ENCODE results near the gene GAMT.

The GAMT gene

GRCh38 chr19:1383017-1383311, 18.4 kb downstream of the GAMT start:
- DNase-seq: no peak
- H3K9ac ChIP-seq (ENCODE audit: low read length): no peak overlapping the region
- H4K20me1 ChIP-seq (ENCODE audit: insufficient read depth, low read length): no peaks in the 10 kb centered on the region
- H3K36me3 ChIP-seq (replicated peaks; ENCODE audit: insufficient read depth, low read length): no peaks in the 10 kb centered on the region
- peaks cover 20% of the 10 kb centered on the region for H3F3A ChIP-seq (ENCODE audit: insufficient read depth, low read length)
- H3K9me3 ChIP-seq (replicated peaks; ENCODE audit: insufficient read depth, low read length): no peaks in the 10 kb centered on the region
- H3K4me1 ChIP-seq (ENCODE audit: low read length): 0 out of 2 replicates have a peak, but pooled peaks cover 3% of the 10 kb centered on the region
- no peak overlapping the region for H2AFZ ChIP-seq (ENCODE audit: low read length)
- no peaks in the 10 kb centered on the region for H3K27me3 ChIP-seq (replicated peaks; ENCODE audit: insufficient read depth, low read length)
- H3K4me3 ChIP-seq (ENCODE audit: low read length): no peak overlapping the region
- H3K79me2 ChIP-seq (ENCODE audit: low read length): peaks cover 40% of the 10 kb centered on the region
- no peak for TF ChIP-seq EZH2 (optimal IDR thresholded peaks at IDR 0.05; ENCODE audit: low read depth, low read length)
- TF ChIP-seq EZH2phosphoT487 (IDR thresholded peaks at IDR 0.05; ENCODE audit: low read length): no peak
- TF ChIP-seq, protein P1, sequence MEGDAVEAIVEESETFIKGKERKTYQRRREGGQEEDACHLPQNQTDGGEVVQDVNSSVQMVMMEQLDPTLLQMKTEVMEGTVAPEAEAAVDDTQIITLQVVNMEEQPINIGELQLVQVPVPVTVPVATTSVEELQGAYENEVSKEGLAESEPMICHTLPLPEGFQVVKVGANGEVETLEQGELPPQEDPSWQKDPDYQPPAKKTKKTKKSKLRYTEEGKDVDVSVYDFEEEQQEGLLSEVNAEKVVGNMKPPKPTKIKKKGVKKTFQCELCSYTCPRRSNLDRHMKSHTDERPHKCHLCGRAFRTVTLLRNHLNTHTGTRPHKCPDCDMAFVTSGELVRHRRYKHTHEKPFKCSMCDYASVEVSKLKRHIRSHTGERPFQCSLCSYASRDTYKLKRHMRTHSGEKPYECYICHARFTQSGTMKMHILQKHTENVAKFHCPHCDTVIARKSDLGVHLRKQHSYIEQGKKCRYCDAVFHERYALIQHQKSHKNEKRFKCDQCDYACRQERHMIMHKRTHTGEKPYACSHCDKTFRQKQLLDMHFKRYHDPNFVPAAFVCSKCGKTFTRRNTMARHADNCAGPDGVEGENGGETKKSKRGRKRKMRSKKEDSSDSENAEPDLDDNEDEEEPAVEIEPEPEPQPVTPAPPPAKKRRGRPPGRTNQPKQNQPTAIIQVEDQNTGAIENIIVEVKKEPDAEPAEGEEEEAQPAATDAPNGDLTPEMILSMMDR (IDR thresholded peaks at IDR 0.05; ENCODE audit: low read length): no peak
- H3K9me2 ChIP-seq (replicated peaks; ENCODE audit: insufficient read depth, low read length): no peaks in the 10 kb centered on the region
- H3K4me2 ChIP-seq (ENCODE audit: low read depth, low read length): peak overlapping the region; percentile 28; the same call in 1 of the 2 replicates
- no peak overlapping the region for H3K27ac ChIP-seq (ENCODE audit: low read length)

DNA sequence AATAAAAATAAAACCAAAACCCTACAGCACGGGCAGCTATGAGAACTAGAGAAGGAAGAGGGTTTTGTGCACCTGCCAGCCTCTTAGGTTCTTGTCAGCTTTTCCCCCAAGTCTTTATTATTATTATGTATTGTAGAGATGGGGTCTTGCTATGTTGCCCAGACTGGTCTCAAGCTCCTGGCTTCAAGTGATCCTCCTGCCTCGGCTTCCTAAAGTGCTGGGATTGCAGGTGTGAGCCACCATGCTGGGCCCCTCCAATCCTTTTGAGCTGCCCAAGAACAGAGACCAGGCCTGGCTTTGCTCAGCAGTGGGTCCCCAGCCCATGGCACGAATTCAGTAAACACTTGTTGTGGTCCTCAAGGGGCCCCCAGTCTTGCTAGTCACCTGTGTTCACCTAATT, 19.1 kb downstream of the GAMT start:
- 0 out of 2 replicates have a peak, but pooled peaks cover 3% of the 10 kb centered on the region for H3K4me1 ChIP-seq (ENCODE audit: low read length)
- H3K9me3 ChIP-seq (replicated peaks; ENCODE audit: insufficient read depth, low read length): no peaks in the 10 kb centered on the region
- H3K4me3 ChIP-seq (ENCODE audit: low read length): no peak overlapping the region
- no peak for DNase-seq
- H3K79me2 ChIP-seq (ENCODE audit: low read length): peaks cover 35% of the 10 kb centered on the region
- no peaks in the 10 kb centered on the region for H3K27me3 ChIP-seq (replicated peaks; ENCODE audit: insufficient read depth, low read length)
- H3K9ac ChIP-seq (ENCODE audit: low read length): no peak overlapping the region
- H3K36me3 ChIP-seq (replicated peaks; ENCODE audit: insufficient read depth, low read length): no peaks in the 10 kb centered on the region
- no peak overlapping the region for H3K27ac ChIP-seq (ENCODE audit: low read length)
- peaks cover 20% of the 10 kb centered on the region for H3F3A ChIP-seq (ENCODE audit: insufficient read depth, low read length)
- H3K4me2 ChIP-seq (ENCODE audit: low read depth, low read length): no peak overlapping the region
- TF ChIP-seq EZH2 (optimal IDR thresholded peaks at IDR 0.05; ENCODE audit: low read depth, low read length): no peak
- no peak for TF ChIP-seq EZH2phosphoT487 (IDR thresholded peaks at IDR 0.05; ENCODE audit: low read length)
- TF ChIP-seq, protein P1 (IDR thresholded peaks at IDR 0.05; ENCODE audit: low read length): no peak
- H4K20me1 ChIP-seq (ENCODE audit: insufficient read depth, low read length): no peaks in the 10 kb centered on the region
- H2AFZ ChIP-seq (ENCODE audit: low read length): no peak overlapping the region
- H3K9me2 ChIP-seq (replicated peaks; ENCODE audit: insufficient read depth, low read length): no peaks in the 10 kb centered on the region

- Histone ChIP-seq H3K9me2 (replicated peaks; ENCODE audit: insufficient read depth, low read length) (no peaks in the 10 kb centered on the region), H3K9ac (ENCODE audit: low read length) (no peak overlapping the region), H3K27ac (ENCODE audit: low read length) (no peak overlapping the region), H3K9me3 (replicated peaks; ENCODE audit: insufficient read depth, low read length) (no peaks in the 10 kb centered on the region), H3K4me1 (ENCODE audit: low read length) (0 out of 2 replicates have a peak, but pooled peaks cover 3% of the 10 kb centered on the region), H3K4me2 (ENCODE audit: low read depth, low read length) (no peak overlapping the region), H3K4me3 (ENCODE audit: low read length) (no peak overlapping the region), H3K27me3 (replicated peaks; ENCODE audit: insufficient read depth, low read length) (no peaks in the 10 kb centered on the region), H3F3A (ENCODE audit: insufficient read depth, low read length) (peaks cover 20% of the 10 kb centered on the region), H3K36me3 (replicated peaks; ENCODE audit: insufficient read depth, low read length) (no peaks in the 10 kb centered on the region), H3K79me2 (ENCODE audit: low read length) (peaks cover 13% of the 10 kb centered on the region), H2AFZ (ENCODE audit: low read length) (no peak overlapping the region), H4K20me1 (ENCODE audit: insufficient read depth, low read length) (no peaks in the 10 kb centered on the region)
- TF ChIP-seq EZH2phosphoT487 (IDR thresholded peaks at IDR 0.05; ENCODE audit: low read length): no peak
- TF ChIP-seq EZH2 (optimal IDR thresholded peaks at IDR 0.05; ENCODE audit: low read depth, low read length): no peak
- TF ChIP-seq, protein P1 (IDR thresholded peaks at IDR 0.05; ENCODE audit: low read length): no peak
- DNase-seq: no peak
These were observed 21.3 kb downstream of the GAMT start for GRCh38 chr19:1379961-1380489.

Measured in MM.1S (cell line).